ENCODE measurements around the gene PRRT1B. TPM values are rescaled to one million over a fixed set of nuclear protein-coding genes. Genes with fewer than 3 reads are reported as not detected.
"Not testable (repeated sequence)": the region's sequence is repeated elsewhere in the genome, so short reads cannot be mapped to it uniquely, and the experiment has no call there.

Gene PRRT1B
- total RNA-seq, 1 donor from 2014 or later = not detected

GRCh38 chr9:131513177-131513576 lies 32.1 kb upstream of the PRRT1B start:
- peaks cover 39% of the 10 kb centered on the region for H3K36me3 Mint-ChIP-seq (ENCODE audit: low read depth)
- intact Hi-C loops (cut with micrococcal nuclease) = no loop called here
- no peaks in the 10 kb centered on the region for H3K9me3 Mint-ChIP-seq
- H3K4me3 Mint-ChIP-seq = no peak overlapping the region
- H3K27ac Mint-ChIP-seq = no peak overlapping the region
- H3K27me3 Mint-ChIP-seq (ENCODE audit: insufficient read depth) = no peaks in the 10 kb centered on the region
- DNase-seq (ENCODE audit: low spot score) = no peak
- H3K4me1 Mint-ChIP-seq (ENCODE audit: low read depth) = no peaks in the 10 kb centered on the region

- intact Hi-C loops (cut with micrococcal nuclease); H3K27ac Mint-ChIP-seq; H3K4me1 Mint-ChIP-seq (ENCODE audit: low read depth); DNase-seq (ENCODE audit: low spot score); H3K9me3 Mint-ChIP-seq; H3K27me3 Mint-ChIP-seq (ENCODE audit: insufficient read depth); H3K4me3 Mint-ChIP-seq: not testable (repeated sequence)
- H3K36me3 Mint-ChIP-seq (ENCODE audit: low read depth) = peaks cover 40% of the 10 kb centered on the region
These were observed 29.7 kb upstream of the PRRT1B start for GRCh38 chr9:131515559-131516031.

GRCh38 chr9:131516100-131516499 lies 29.2 kb upstream of the PRRT1B start:
- H3K4me3 Mint-ChIP-seq = no peak overlapping the region
- H3K27me3 Mint-ChIP-seq (ENCODE audit: insufficient read depth) = peaks cover 1% of the 10 kb centered on the region
- H3K4me1 Mint-ChIP-seq (ENCODE audit: low read depth) = no peaks in the 10 kb centered on the region
- no peak overlapping the region for H3K27ac Mint-ChIP-seq
- peaks cover 37% of the 10 kb centered on the region for H3K36me3 Mint-ChIP-seq (ENCODE audit: low read depth)
- DNase-seq (ENCODE audit: low spot score) = no peak
- H3K9me3 Mint-ChIP-seq = no peaks in the 10 kb centered on the region
- intact Hi-C loops (cut with micrococcal nuclease) = no loop called here

- Mint-ChIP-seq H3K4me3 (no peak overlapping the region), H3K9me3 (no peaks in the 10 kb centered on the region), H3K27me3 (ENCODE audit: insufficient read depth) (peaks cover 1% of the 10 kb centered on the region), H3K36me3 (ENCODE audit: low read depth) (peaks cover 38% of the 10 kb centered on the region), H3K4me1 (ENCODE audit: low read depth) (no peaks in the 10 kb centered on the region), H3K27ac (no peak overlapping the region)
- DNase-seq (ENCODE audit: low spot score) = no peak
- intact Hi-C loops (cut with micrococcal nuclease) = no loop called here
These were observed 28.4 kb upstream of the PRRT1B start for GRCh38 chr9:131516930-131517329.

- H3K36me3 Mint-ChIP-seq (ENCODE audit: low read depth) = peaks cover 40% of the 10 kb centered on the region
- no peaks in the 10 kb centered on the region for H3K4me1 Mint-ChIP-seq (ENCODE audit: low read depth)
- H3K9me3 Mint-ChIP-seq = no peaks in the 10 kb centered on the region
- no peak for DNase-seq (ENCODE audit: low spot score)
- no peak overlapping the region for H3K27ac Mint-ChIP-seq
- intact Hi-C loops (cut with micrococcal nuclease) = no loop called here
- H3K27me3 Mint-ChIP-seq (ENCODE audit: insufficient read depth) = peaks cover 1% of the 10 kb centered on the region
- H3K4me3 Mint-ChIP-seq = no peak overlapping the region
These were observed 27.5 kb upstream of the PRRT1B start for GRCh38 chr9:131517761-131518190.

GRCh38 chr9:131518553-131518952 lies 26.8 kb upstream of the PRRT1B start:
- peaks cover 1% of the 10 kb centered on the region for H3K27me3 Mint-ChIP-seq (ENCODE audit: insufficient read depth)
- no peak overlapping the region for H3K27ac Mint-ChIP-seq
- intact Hi-C loops (cut with micrococcal nuclease) = no loop called here
- no peak overlapping the region for H3K4me3 Mint-ChIP-seq
- peaks cover 40% of the 10 kb centered on the region for H3K36me3 Mint-ChIP-seq (ENCODE audit: low read depth)
- no peak for DNase-seq (ENCODE audit: low spot score)
- no peaks in the 10 kb centered on the region for H3K4me1 Mint-ChIP-seq (ENCODE audit: low read depth)
- H3K9me3 Mint-ChIP-seq = no peaks in the 10 kb centered on the region

GRCh38 chr9:131520503-131520902 lies 24.8 kb upstream of the PRRT1B start:
- Mint-ChIP-seq H3K4me3 (no peak overlapping the region), H3K4me1 (ENCODE audit: low read depth) (no peaks in the 10 kb centered on the region), H3K36me3 (ENCODE audit: low read depth) (peaks cover 40% of the 10 kb centered on the region), H3K27me3 (ENCODE audit: insufficient read depth) (peaks cover 1% of the 10 kb centered on the region), H3K9me3 (no peaks in the 10 kb centered on the region), H3K27ac (no peak overlapping the region)
- no peak for DNase-seq (ENCODE audit: low spot score)
- intact Hi-C loops (cut with micrococcal nuclease) = no loop called here

- Mint-ChIP-seq H3K4me1 (ENCODE audit: low read depth) (no peaks in the 10 kb centered on the region), H3K27me3 (ENCODE audit: insufficient read depth) (peaks cover 1% of the 10 kb centered on the region), H3K4me3 (no peak overlapping the region), H3K9me3 (no peaks in the 10 kb centered on the region), H3K36me3 (ENCODE audit: low read depth) (peaks cover 42% of the 10 kb centered on the region), H3K27ac (no peak overlapping the region)
- intact Hi-C loops (cut with micrococcal nuclease) = no loop called here
- DNase-seq (ENCODE audit: low spot score) = no peak
These were observed 24.1 kb upstream of the PRRT1B start for GRCh38 chr9:131521203-131521602.

- Mint-ChIP-seq H3K4me3 (no peak overlapping the region), H3K36me3 (ENCODE audit: low read depth) (peaks cover 47% of the 10 kb centered on the region), H3K9me3 (no peaks in the 10 kb centered on the region), H3K4me1 (ENCODE audit: low read depth) (no peaks in the 10 kb centered on the region), H3K27me3 (ENCODE audit: insufficient read depth) (peaks cover 1% of the 10 kb centered on the region), H3K27ac (no peak overlapping the region)
- no peak for DNase-seq (ENCODE audit: low spot score)
- intact Hi-C loops (cut with micrococcal nuclease) = no loop called here
These were observed 23.5 kb upstream of the PRRT1B start for GRCh38 chr9:131521822-131522221.

GRCh38 chr9:131522257-131523085 lies 22.9 kb upstream of the PRRT1B start:
- H3K9me3 Mint-ChIP-seq = no peaks in the 10 kb centered on the region
- no peak for DNase-seq (ENCODE audit: low spot score)
- peaks cover 45% of the 10 kb centered on the region for H3K36me3 Mint-ChIP-seq (ENCODE audit: low read depth)
- no peak overlapping the region for H3K27ac Mint-ChIP-seq
- no peak overlapping the region for H3K4me3 Mint-ChIP-seq
- H3K4me1 Mint-ChIP-seq (ENCODE audit: low read depth) = no peaks in the 10 kb centered on the region
- intact Hi-C loops (cut with micrococcal nuclease) = no loop called here
- H3K27me3 Mint-ChIP-seq (ENCODE audit: insufficient read depth) = peaks cover 1% of the 10 kb centered on the region

GRCh38 chr9:131523086-131523388 lies 22.3 kb upstream of the PRRT1B start:
- Mint-ChIP-seq H3K9me3 (no peaks in the 10 kb centered on the region), H3K27ac (no peak overlapping the region), H3K4me3 (no peak overlapping the region), H3K4me1 (ENCODE audit: low read depth) (no peaks in the 10 kb centered on the region), H3K36me3 (ENCODE audit: low read depth) (peaks cover 45% of the 10 kb centered on the region), H3K27me3 (ENCODE audit: insufficient read depth) (peaks cover 1% of the 10 kb centered on the region)
- intact Hi-C loops (cut with micrococcal nuclease) = no loop called here
- DNase-seq (ENCODE audit: low spot score) = no peak

- intact Hi-C loops (cut with micrococcal nuclease) = no loop called here
- H3K9me3 Mint-ChIP-seq = no peaks in the 10 kb centered on the region
- peaks cover 44% of the 10 kb centered on the region for H3K36me3 Mint-ChIP-seq (ENCODE audit: low read depth)
- no peaks in the 10 kb centered on the region for H3K4me1 Mint-ChIP-seq (ENCODE audit: low read depth)
- no peak overlapping the region for H3K4me3 Mint-ChIP-seq
- no peak overlapping the region for H3K27ac Mint-ChIP-seq
- peaks cover 1% of the 10 kb centered on the region for H3K27me3 Mint-ChIP-seq (ENCODE audit: insufficient read depth)
- no peak for DNase-seq (ENCODE audit: low spot score)
These were observed 21.6 kb upstream of the PRRT1B start for GRCh38 chr9:131523451-131524435.
